IMR-90 (cell line): Measurements from ENCODE around the gene ADAMTS16. TPM values are rescaled to one million over a fixed set of nuclear protein-coding genes. Genes with fewer than 3 reads are reported as not detected.

Experiments used
- ATAC-seq: fragments of 200-7000 bp; cut with Tn5 transposase; 2 replicates; pipeline ENCODE4 v1.9.1; 2020; ENCODE audit warnings: low read depth, mild to moderate bottlenecking, moderate library complexity
- BruUV-seq: library from RNA; stranded (reverse); fragments of 400-500 nt; replicated peaks from 2 replicates; lab custom pipeline; 2021; lab: Mats Ljungman, UMichigan
- CTCF ChIA-PET: fragments of 300-600 bp; formaldehyde crosslinking; extraction: SDS; loops from one replicate; lab custom pipeline; 2021; ENCODE audit warnings: antibody characterized with exemption; lab: Yijun Ruan, JAX
- POLR2A ChIA-PET: fragments of 300-600 bp; sonication (Branson Sonifier 250); formaldehyde crosslinking; loops from one replicate; lab custom pipeline; 2022; ENCODE audit warnings: antibody characterized with exemption; ENCODE audit not compliant: unreplicated experiment; lab: Charles Lee
- DNase-seq: peaks from one replicate; pipeline ENCODE4 v3.0.0; 2013
- H2AFZ ChIP-seq: replicated peaks from 2 replicates; pipeline ENCODE3; 2013; ENCODE audit warnings: low read length, mild to moderate bottlenecking; ENCODE audit not compliant: poor library complexity
- H2AK5ac ChIP-seq: 2 replicates; pipeline ENCODE4 v1.6.1; 2013; ENCODE audit warnings: low read depth, low read length, inconsistent platforms
- H2AK9ac ChIP-seq: replicated peaks from 2 replicates; pipeline ENCODE3; 2013; ENCODE audit warnings: mild to moderate bottlenecking, low read depth, low read length, moderate library complexity; ENCODE audit not compliant: poor library complexity
- H2BK120ac ChIP-seq: 2 replicates; pipeline ENCODE4 v1.6.1; 2013; ENCODE audit warnings: low read depth, low read length, inconsistent platforms
- H2BK15ac ChIP-seq: 3 replicates; pipeline ENCODE4 v1.6.1; 2013; ENCODE audit warnings: low read depth, low read length, inconsistent platforms
- H2BK20ac ChIP-seq: 2 replicates; pipeline ENCODE4 v1.6.1; 2013; ENCODE audit warnings: low read depth, mild to moderate bottlenecking, inconsistent platforms, low read length, moderate library complexity
- H2BK5ac ChIP-seq: 2 replicates; pipeline ENCODE4 v1.6.1; 2013; ENCODE audit warnings: mild to moderate bottlenecking, low read depth, low read length, inconsistent platforms; ENCODE audit not compliant: poor library complexity, severe bottlenecking
- H3K14ac ChIP-seq: replicated peaks from 2 replicates; pipeline ENCODE4 v1.6.1; 2013; ENCODE audit warnings: low read depth, low read length, inconsistent platforms
- H3K18ac ChIP-seq: 2 replicates; pipeline ENCODE4 v1.6.1; 2013; ENCODE audit warnings: low read depth, low read length, control low read depth
- H3K23ac ChIP-seq: 2 replicates; pipeline ENCODE4 v1.6.1; 2013; ENCODE audit warnings: low read depth, low read length, inconsistent platforms
- H3K27ac ChIP-seq: 2 replicates; pipeline ENCODE4 v1.5.1; 2013; ENCODE audit warnings: mild to moderate bottlenecking, control low read depth, low read length; ENCODE audit not compliant: insufficient read depth
- H3K27me3 ChIP-seq: 2 replicates; pipeline ENCODE4 v1.6.1; 2013; ENCODE audit warnings: low read length; ENCODE audit not compliant: control insufficient read depth, insufficient read depth
- H3K36me3 ChIP-seq: 2 replicates; pipeline ENCODE4 v1.6.1; 2013; ENCODE audit warnings: low read length, mixed read lengths; ENCODE audit not compliant: control insufficient read depth, insufficient read depth
- H3K4ac ChIP-seq: 2 replicates; pipeline ENCODE4 v1.6.1; 2013; ENCODE audit warnings: low read depth, low read length, inconsistent platforms
- H3K4me1 ChIP-seq: 2 replicates; pipeline ENCODE4 v1.6.1; 2013; ENCODE audit warnings: low read length, mixed read lengths; ENCODE audit not compliant: control insufficient read depth, insufficient read depth
- H3K4me2 ChIP-seq: 2 replicates; pipeline ENCODE4 v1.6.1; 2013; ENCODE audit warnings: low read depth, mild to moderate bottlenecking, control low read depth, low read length, moderate library complexity
- H3K4me3 ChIP-seq: 2 replicates; pipeline ENCODE4 v1.5.1; 2013; ENCODE audit warnings: low read depth, mild to moderate bottlenecking, control low read depth, low read length, moderate library complexity; ENCODE audit not compliant: insufficient read depth
- H3K56ac ChIP-seq: 2 replicates; pipeline ENCODE4 v1.6.1; 2013; ENCODE audit warnings: low read length, inconsistent platforms; ENCODE audit not compliant: insufficient read depth; ENCODE audit errors: extremely low read depth
- H3K79me1 ChIP-seq, 2 experiments: 2 replicates each; pipeline ENCODE4 v1.6.1; 2013; ENCODE audit warnings: low read length in 2 of 2, inconsistent platforms in 1 of 2, low read depth in 1 of 2
- H3K9ac ChIP-seq: 2 replicates; pipeline ENCODE4 v1.6.1; 2013; ENCODE audit warnings: low read depth, low read length, control low read depth
- H3K9me1 ChIP-seq: 2 replicates; pipeline ENCODE4 v1.6.1; 2013; ENCODE audit warnings: low read length, inconsistent platforms; ENCODE audit not compliant: insufficient read depth
- H3K9me3 ChIP-seq: 2 replicates; pipeline ENCODE4 v1.6.1; 2013; ENCODE audit warnings: low read length; ENCODE audit not compliant: control insufficient read depth, insufficient read depth
- H4K20me1 ChIP-seq: 2 replicates; pipeline ENCODE4 v1.6.1; 2013; ENCODE audit warnings: low read length, inconsistent platforms; ENCODE audit not compliant: insufficient read depth
- H4K5ac ChIP-seq: 2 replicates; pipeline ENCODE4 v1.6.1; 2013; ENCODE audit warnings: mild to moderate bottlenecking, low read depth, low read length, control low read depth
- H4K8ac ChIP-seq, 2 experiments: 2 replicates each; pipeline ENCODE4 v1.6.1; 2013; ENCODE audit warnings: low read depth in 2 of 2, low read length in 2 of 2, control low read depth in 1 of 2, inconsistent platforms in 1 of 2
- H4K91ac ChIP-seq: 2 replicates; pipeline ENCODE4 v1.6.1; 2013; ENCODE audit warnings: low read depth, low read length, inconsistent platforms; ENCODE audit not compliant: insufficient read depth
- BHLHE40 ChIP-seq: fragments of 150-350 bp; IDR thresholded peaks from 2 replicates; pipeline ENCODE4 v1.6.1; 2016; ENCODE audit warnings: mild to moderate bottlenecking, low read depth, low read length
- ELK1 ChIP-seq: fragments of 150-350 bp; IDR thresholded peaks from 2 replicates; pipeline ENCODE4 v1.6.1; 2016; ENCODE audit warnings: low read depth, mild to moderate bottlenecking, low read length, moderate library complexity, borderline replicate concordance
- MXI1 ChIP-seq: IDR thresholded peaks from 2 replicates; pipeline ENCODE4 v1.6.1; 2012; ENCODE audit warnings: low read depth, mild to moderate bottlenecking, low read length, moderate library complexity, borderline replicate concordance
- WGBS, 2 experiments: methylation state at CpG; one replicate each; pipeline versions ENCODE4 v1.1.5 to v1.1.7; 2013; ENCODE audit warnings: missing lambda C conversion rate in 2 of 2; ENCODE audit not compliant: insufficient read length in 1 of 2; ENCODE audit errors: extremely low coverage in 2 of 2; 5-methylcytosine and 5-hydroxymethylcytosine counted together
- dilution Hi-C: fragments of 300-500 bp; cut with HindIII; formaldehyde crosslinking; loops from one replicate; pipeline ENCODE4 v1.14.3; 2018; ENCODE audit warnings: low sequenced_read_pairs; ENCODE audit not compliant: unreplicated experiment
- in situ Hi-C: fragments of 300-500 bp; cut with MboI; formaldehyde crosslinking; loops from 3 replicates; pipeline ENCODE4 v1.14.3; 2019; ENCODE audit warnings: low sequenced_read_pairs, inconsistent platforms, mixed read lengths
- intact Hi-C: fragments of 100-400 bp; cut with micrococcal nuclease; formaldehyde crosslinking; loops from 2 replicates; pipeline ENCODE4 v1.10.0; 2022
- polyA plus RNA-seq, 3 experiments: library from polyadenylated mRNA; depleted of rRNA; stranded (reverse); fragments of >200 nt; gene quantifications; 2 replicates each; pipeline ENCODE4 v1.2.3, GENCODE V29; 2012; ENCODE audit warnings: low replicate concordance in 1 of 3
- total RNA-seq: library from RNA; depleted of rRNA; stranded (reverse); fragments of >200 nt; gene quantifications from 2 replicates; pipeline ENCODE4 v1.2.3, GENCODE V29; 2012

Gene ADAMTS16
- total and polyA plus RNA-seq, 2 of the 4 experiments (the other 2 are of a cell fraction): 0.09 to 0.18 TPM

- WGBS, 2 experiments: no CpG with 5 or more reads among the region's 4 CpGs
- intact Hi-C loops (no loop called here), in situ Hi-C loops (no loop called here), dilution Hi-C loops (no loop called here)
- Histone ChIP-seq H2BK15ac (no peak overlapping the region), H3K9me3 (peaks cover 8% of the 10 kb centered on the region), H3K36me3 (no peaks in the 10 kb centered on the region), H3K4ac (no peak overlapping the region), H3K27me3 (no peaks in the 10 kb centered on the region), H4K5ac (no peak overlapping the region), H3K9me1 (no peaks in the 10 kb centered on the region), H3K79me1 (no peaks in the 10 kb centered on the region), H2BK20ac (no peak overlapping the region), H2AFZ (no peak overlapping the region), H2AK5ac (no peak overlapping the region), H3K4me2 (no peak overlapping the region), H3K27ac (no peak overlapping the region), H3K18ac (no peak overlapping the region), H4K91ac (no peak overlapping the region), H3K4me3 (no peak overlapping the region), H2BK5ac (no peak overlapping the region), H3K23ac (no peak overlapping the region), H2AK9ac (no peak overlapping the region), H3K14ac (no peak overlapping the region), H2BK120ac (no peak overlapping the region), H4K20me1 (no peaks in the 10 kb centered on the region), H3K4me1 (no peaks in the 10 kb centered on the region), H3K56ac (no peak overlapping the region), H3K9ac (no peak overlapping the region), H4K8ac (no peak overlapping the region)
- ATAC-seq: no peak
- ChIA-PET POLR2A (no interaction called here), CTCF (no interaction called here)
- TF ChIP-seq MXI1: no peak
- no peak for TF ChIP-seq BHLHE40
- TF ChIP-seq ELK1: no peak
- no peak for DNase-seq
- no TSS peak for BruUV-seq
Observed at GRCh38 chr5:5332287-5332686, 192.2 kb downstream of the ADAMTS16 start.
